ENCODE results near the gene ANO7.

DNA sequence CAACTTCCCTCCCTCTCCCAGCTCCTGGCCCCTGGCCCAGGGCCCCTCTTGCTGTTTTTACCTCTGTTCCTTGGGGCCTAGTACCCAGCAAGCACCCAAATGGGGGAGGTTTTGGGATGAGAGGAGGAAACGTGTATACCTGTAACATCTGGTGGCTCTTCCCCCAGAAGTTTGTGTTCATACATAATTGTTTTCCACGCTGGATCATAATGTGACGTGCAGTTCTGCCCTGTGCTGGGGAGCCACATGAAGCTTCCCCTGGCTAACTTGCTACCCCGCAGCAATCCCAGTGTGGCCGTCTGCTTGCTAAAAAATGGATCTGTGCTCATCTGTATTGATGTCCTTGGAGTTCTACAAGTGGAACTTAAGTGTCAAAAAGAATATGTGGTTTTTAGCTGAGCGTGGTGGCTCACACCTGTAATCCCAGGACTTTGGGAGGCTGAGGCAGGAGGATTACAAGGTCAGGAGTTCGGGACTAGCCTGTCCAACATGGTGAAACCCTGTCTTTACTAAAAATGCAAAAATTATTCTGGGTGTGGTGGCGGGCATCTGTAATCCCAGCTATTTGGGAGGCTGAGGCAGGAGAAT is 36.5 kb downstream of the ANO7 start:
- TF ChIP-seq EZH2 (IDR thresholded peaks at IDR 0.05), result no peak
- TF ChIP-seq ZNF274 (IDR thresholded peaks at IDR 0.05; ENCODE audit: low read depth, low read length), result no peak
- no peak for TF ChIP-seq CTCF (IDR thresholded peaks at IDR 0.05 in 2 of 3, conservative IDR thresholded peaks at IDR 0.05 in 1 of 3; ENCODE audit: borderline replicate concordance in 1 of 3, insufficient read depth in 1 of 3, low read depth in 2 of 3, low read length in 2 of 3)
- no peak for TF ChIP-seq YY1 (IDR thresholded peaks at IDR 0.05; ENCODE audit: extremely low read depth, insufficient replicate concordance, low read depth, low read length)
- no peak for TF ChIP-seq POLR2AphosphoS5 (IDR thresholded peaks at IDR 0.05; ENCODE audit: low read depth, low read length)
- TF ChIP-seq POLR2A (IDR thresholded peaks at IDR 0.05; ENCODE audit: borderline replicate concordance, extremely low read depth, insufficient read depth, insufficient read length), result no peak
- TF ChIP-seq EGR1 (IDR thresholded peaks at IDR 0.05; ENCODE audit: low read depth), result no peak
- no peak for TF ChIP-seq ATF3 (IDR thresholded peaks at IDR 0.05)
- TF ChIP-seq TCF7L2 (IDR thresholded peaks at IDR 0.05; ENCODE audit: borderline replicate concordance, extremely low read depth, insufficient read depth, insufficient read length), result no peak
- TF ChIP-seq EZH2phosphoT487 (IDR thresholded peaks at IDR 0.05; ENCODE audit: borderline replicate concordance), result no peak
- TF ChIP-seq, protein P1, sequence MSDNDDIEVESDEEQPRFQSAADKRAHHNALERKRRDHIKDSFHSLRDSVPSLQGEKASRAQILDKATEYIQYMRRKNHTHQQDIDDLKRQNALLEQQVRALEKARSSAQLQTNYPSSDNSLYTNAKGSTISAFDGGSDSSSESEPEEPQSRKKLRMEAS (IDR thresholded peaks at IDR 0.05), result no peak
- no peak for TF ChIP-seq REST (IDR thresholded peaks at IDR 0.05; ENCODE audit: low read depth)
- no peak for TF ChIP-seq SRF (IDR thresholded peaks at IDR 0.05; ENCODE audit: low read depth)
